Panc1 (cell line): ENCODE data around the gene EGFL7.

Experiments
- CTCF ChIP-seq: fragments of 450-650 bp; IDR thresholded peaks from 2 replicates; pipeline ENCODE4 v1.5.1; 2017; ENCODE audit warnings: mild to moderate bottlenecking
- POLR2AphosphoS5 ChIP-seq: IDR thresholded peaks from 2 replicates; pipeline ENCODE4 v1.6.1; 2012; ENCODE audit warnings: mild to moderate bottlenecking, low read depth, low read length, moderate library complexity
- REST ChIP-seq, 2 experiments: IDR thresholded peaks; 2 replicates each; pipeline ENCODE4 v1.6.1; 2011 to 2012; ENCODE audit warnings: low read depth in 2 of 2, control low read depth in 1 of 2, low read length in 1 of 2, mild to moderate bottlenecking in 1 of 2, moderate library complexity in 1 of 2; ENCODE audit not compliant: insufficient read depth in 1 of 2
- SIN3A ChIP-seq: IDR thresholded peaks from 2 replicates; pipeline ENCODE4 v1.6.1; 2012; ENCODE audit warnings: low read depth, mild to moderate bottlenecking, low read length, moderate library complexity, borderline replicate concordance; ENCODE audit not compliant: insufficient read depth
- TCF7L2 ChIP-seq: IDR thresholded peaks from 2 replicates; pipeline ENCODE4 v1.6.1; 2011; ENCODE audit warnings: mild to moderate bottlenecking, low read depth, low read length, inconsistent platforms

- no peak for TF ChIP-seq TCF7L2
- no peak for TF ChIP-seq CTCF
- TF ChIP-seq POLR2AphosphoS5: no peak
- no peak for TF ChIP-seq REST (IDR thresholded peaks at IDR 0.05; ENCODE audit: insufficient read depth in 1 of 2, low read depth in 2 of 2, low read length in 1 of 2)
- TF ChIP-seq SIN3A: no peak
Observed at GRCh38 chr9:136646827-136647711, 15.6 kb upstream of the EGFL7 start.
